Parathyroid adenoma (tissue), 2 donors: ENCODE data around the gene PAX7.

Experiments used
- H2AFZ ChIP-seq: fragments of 300-600 bp; sonication (generic); one replicate; pipeline ENCODE4 v1.7.0; 2017; ENCODE audit warnings: antibody characterized with exemption, mild to moderate bottlenecking
- H3K27ac ChIP-seq: fragments of 300-600 bp; sonication (generic); one replicate; pipeline ENCODE4 v1.7.0; 2017
- H3K27me3 ChIP-seq: fragments of 300-600 bp; sonication (generic); one replicate; pipeline ENCODE4 v1.7.0; 2017; ENCODE audit warnings: low read length; ENCODE audit not compliant: control insufficient read depth, insufficient read depth
- H3K36me3 ChIP-seq: fragments of 300-600 bp; sonication (generic); one replicate; pipeline ENCODE4 v1.7.0; 2017; ENCODE audit warnings: low read length; ENCODE audit not compliant: control insufficient read depth, insufficient read depth
- H3K4me1 ChIP-seq: fragments of 300-600 bp; sonication (generic); one replicate; pipeline ENCODE4 v1.7.0; 2017; ENCODE audit warnings: control low read depth
- H3K4me2 ChIP-seq: fragments of 300-600 bp; sonication (generic); one replicate; pipeline ENCODE4 v1.7.0; 2017; ENCODE audit warnings: low read length
- H3K4me3 ChIP-seq: fragments of 300-600 bp; sonication (generic); one replicate; pipeline ENCODE4 v1.7.0; 2017; ENCODE audit warnings: low read depth, low read length
- H3K79me2 ChIP-seq: fragments of 300-600 bp; sonication (generic); one replicate; pipeline ENCODE4 v1.7.0; 2017; ENCODE audit warnings: control low read depth
- H3K9ac ChIP-seq: fragments of 300-600 bp; sonication (generic); one replicate; pipeline ENCODE4 v1.7.0; 2017; ENCODE audit warnings: mild to moderate bottlenecking
- H3K9me3 ChIP-seq: fragments of 300-600 bp; sonication (generic); one replicate; pipeline ENCODE4 v1.7.0; 2017; ENCODE audit warnings: low read length; ENCODE audit not compliant: control insufficient read depth
- CTCF ChIP-seq: fragments of 300-600 bp; sonication (generic); IDR thresholded peaks from one replicate; pipeline ENCODE4 v1.7.0; 2017; ENCODE audit warnings: antibody characterized with exemption, mild to moderate bottlenecking
- donor health status: primary hyperparathyroidism.

Gene PAX7

GRCh38 chr1:18751425-18751824 is 120.8 kb downstream of the PAX7 start:
- Histone ChIP-seq H3K79me2 (no peaks in the 10 kb centered on the region), H3K9me3 (no peaks in the 10 kb centered on the region), H3K4me2 (no peak overlapping the region), H3K9ac (no peak overlapping the region), H2AFZ (no peak overlapping the region), H3K4me1 (no peaks in the 10 kb centered on the region), H3K4me3 (no peak overlapping the region), H3K36me3 (no peaks in the 10 kb centered on the region), H3K27ac (no peak overlapping the region), H3K27me3 (no peaks in the 10 kb centered on the region)
- no peak for TF ChIP-seq CTCF

GRCh38 chr1:18752409-18752808 is 121.8 kb downstream of the PAX7 start:
- H2AFZ ChIP-seq: no peak overlapping the region
- TF ChIP-seq CTCF: no peak
- no peak overlapping the region for H3K27ac ChIP-seq
- no peak overlapping the region for H3K9ac ChIP-seq
- H3K27me3 ChIP-seq: no peaks in the 10 kb centered on the region
- no peaks in the 10 kb centered on the region for H3K9me3 ChIP-seq
- H3K4me1 ChIP-seq: no peaks in the 10 kb centered on the region
- no peaks in the 10 kb centered on the region for H3K79me2 ChIP-seq
- H3K4me3 ChIP-seq: no peak overlapping the region
- no peak overlapping the region for H3K4me2 ChIP-seq
- no peaks in the 10 kb centered on the region for H3K36me3 ChIP-seq

DNA sequence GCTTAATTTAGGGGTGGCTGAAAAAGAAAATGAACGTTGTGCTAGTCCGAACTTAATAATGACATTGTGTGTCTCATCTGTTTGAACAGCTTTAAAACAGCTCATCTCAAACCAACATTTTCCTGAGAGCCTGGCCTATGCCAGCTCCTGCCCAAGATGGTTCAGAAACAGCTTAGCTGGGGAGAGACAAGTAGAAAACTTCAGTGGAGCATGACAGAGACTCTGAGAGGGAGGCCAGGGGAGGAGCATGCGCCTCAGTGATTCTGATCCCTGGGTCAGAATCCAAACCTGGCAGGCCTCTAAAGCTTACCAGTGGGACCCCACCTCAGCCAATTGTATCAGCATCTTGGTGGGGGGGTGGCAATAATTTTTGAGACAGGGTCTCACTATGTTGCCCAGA is 129.5 kb downstream of the PAX7 start:
- H3K27me3 ChIP-seq: no peaks in the 10 kb centered on the region
- no peaks in the 10 kb centered on the region for H3K36me3 ChIP-seq
- TF ChIP-seq CTCF: no peak
- no peak overlapping the region for H2AFZ ChIP-seq
- H3K9me3 ChIP-seq: no peaks in the 10 kb centered on the region
- no peak overlapping the region for H3K4me2 ChIP-seq
- no peaks in the 10 kb centered on the region for H3K79me2 ChIP-seq
- H3K4me1 ChIP-seq: no peaks in the 10 kb centered on the region
- no peak overlapping the region for H3K9ac ChIP-seq
- no peak overlapping the region for H3K4me3 ChIP-seq
- no peak overlapping the region for H3K27ac ChIP-seq

DNA sequence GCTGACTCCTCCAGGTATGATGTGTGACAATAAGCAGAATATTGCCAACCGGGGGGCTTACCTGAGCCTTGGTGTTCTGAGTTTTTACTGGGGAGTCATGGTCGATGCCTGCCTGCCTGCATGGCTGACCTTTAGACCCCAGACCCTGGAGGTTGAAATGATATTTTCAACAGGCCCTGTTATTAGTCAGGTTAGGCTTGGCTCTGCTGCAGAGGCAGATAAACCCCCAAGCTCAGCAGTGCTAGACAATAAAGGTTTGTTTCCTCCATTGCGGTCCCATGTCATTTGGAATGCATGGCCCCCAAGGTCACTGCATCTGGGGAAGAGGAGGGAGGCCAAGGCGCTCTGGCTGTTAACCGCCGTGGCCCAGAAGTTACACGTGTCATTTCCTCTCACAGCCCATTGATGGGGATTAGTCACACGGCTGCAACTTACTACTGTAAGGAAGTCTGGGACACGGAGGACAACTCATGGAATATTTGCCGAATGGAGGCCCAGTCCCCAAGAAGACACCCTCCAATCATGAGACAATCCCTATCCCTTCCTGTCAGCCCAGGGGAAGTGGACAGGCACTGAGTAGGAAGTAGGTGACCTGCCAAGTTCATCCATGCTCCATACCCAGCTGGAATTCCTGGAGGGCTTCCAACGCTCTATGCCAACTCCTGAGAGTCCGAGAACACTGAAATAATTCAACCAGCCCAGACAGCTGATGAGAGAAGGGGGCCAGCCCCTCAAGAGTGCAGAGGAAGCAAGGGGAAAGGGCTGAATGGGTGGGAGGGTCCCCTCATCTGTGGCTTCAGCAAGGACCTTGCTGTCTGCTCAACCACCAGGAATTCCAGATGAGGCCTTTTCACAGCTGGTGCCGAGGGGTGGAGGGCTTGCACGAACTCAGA is 131.5 kb downstream of the PAX7 start:
- no peaks in the 10 kb centered on the region for H3K4me1 ChIP-seq
- no peaks in the 10 kb centered on the region for H3K9me3 ChIP-seq
- no peak overlapping the region for H3K27ac ChIP-seq
- no peak for TF ChIP-seq CTCF
- no peaks in the 10 kb centered on the region for H3K36me3 ChIP-seq
- no peak overlapping the region for H2AFZ ChIP-seq
- H3K4me3 ChIP-seq: no peak overlapping the region
- no peaks in the 10 kb centered on the region for H3K79me2 ChIP-seq
- H3K27me3 ChIP-seq: no peaks in the 10 kb centered on the region
- H3K4me2 ChIP-seq: no peak overlapping the region
- no peak overlapping the region for H3K9ac ChIP-seq

GRCh38 chr1:18764362-18764761 is 133.7 kb downstream of the PAX7 start:
- H3K27ac ChIP-seq: no peak overlapping the region
- no peak for TF ChIP-seq CTCF
- no peak overlapping the region for H3K9ac ChIP-seq

More at GRCh38 chr1:18764362-18764761, 133.7 kb downstream of the PAX7 start:
- H3K36me3 ChIP-seq: no peaks in the 10 kb centered on the region
- H3K27me3 ChIP-seq: no peaks in the 10 kb centered on the region
- H3K4me1 ChIP-seq: no peaks in the 10 kb centered on the region
- H3K4me3 ChIP-seq: no peak overlapping the region
- H3K4me2 ChIP-seq: no peak overlapping the region
- H3K9me3 ChIP-seq: no peaks in the 10 kb centered on the region
- H2AFZ ChIP-seq: no peak overlapping the region
- no peaks in the 10 kb centered on the region for H3K79me2 ChIP-seq
